Activated T-helper 17 cell treated with anti-CD3 and anti-CD28 coated beads, Interleukin-2, amount 50 U/mL, for 72 hours (primary cell): ENCODE results near the gene LRSAM1. TPM values are rescaled to one million over a fixed set of nuclear protein-coding genes. Genes with fewer than 3 reads are reported as not detected.
A peak's percentile ranks its signal among the peaks of the same experiment; 100 is the strongest.

Experiments
- ATAC-seq: fragments of 150-1000 bp; cut with Tn5 transposase; replicated peaks from 2 replicates; pipeline ENCODE4 v1.10.0; 2021; ENCODE audit warnings: mild to moderate bottlenecking, moderate library complexity
- H3K27ac Mint-ChIP-seq: one replicate; pipeline ENCODE4 v1.8.0; 2022; ENCODE audit warnings: mixed read lengths
- H3K27me3 Mint-ChIP-seq: one replicate; pipeline ENCODE4 v1.8.0; 2022; ENCODE audit warnings: mixed read lengths
- H3K36me3 Mint-ChIP-seq: one replicate; pipeline ENCODE4 v1.8.0; 2022; ENCODE audit warnings: low read depth, mild to moderate bottlenecking, mixed read lengths
- H3K4me1 Mint-ChIP-seq: one replicate; pipeline ENCODE4 v1.8.0; 2022; ENCODE audit warnings: mixed read lengths
- H3K4me3 Mint-ChIP-seq: one replicate; pipeline ENCODE4 v1.8.0; 2022; ENCODE audit warnings: mild to moderate bottlenecking, mixed read lengths
- H3K9me3 Mint-ChIP-seq: one replicate; pipeline ENCODE4 v1.8.0; 2022; ENCODE audit warnings: mixed read lengths
- total RNA-seq, 2 donors: library from RNA; stranded (reverse); gene quantifications; one replicate each; pipeline ENCODE4 v1.2.3, GENCODE V29; 2022

The LRSAM1 gene
- total RNA-seq, 2 donors from 2014 or later: 22.0 to 33.5 TPM

DNA sequence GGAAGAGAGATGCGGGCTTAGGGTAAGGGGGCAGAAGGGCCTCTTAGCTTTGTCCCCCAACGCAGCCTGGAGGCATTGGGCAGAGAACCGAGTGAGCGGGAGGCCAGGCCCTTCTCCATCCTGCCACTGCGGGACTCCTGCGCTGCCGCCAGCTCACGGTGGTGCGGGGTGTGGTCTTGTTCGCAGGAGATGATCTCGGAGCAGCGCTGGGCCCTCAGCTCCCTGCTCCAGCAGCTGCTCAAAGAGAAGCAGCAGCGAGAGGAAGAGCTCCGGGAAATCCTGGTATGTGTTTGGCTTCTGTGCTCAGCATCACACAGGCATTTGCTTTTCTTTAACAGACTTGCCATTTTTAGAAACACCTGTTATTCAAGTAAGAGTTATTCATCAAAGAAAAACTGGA, 41.3 kb downstream of the LRSAM1 start:
- Mint-ChIP-seq H3K36me3 (peaks cover 50% of the 10 kb centered on the region), H3K4me1 (no peaks in the 10 kb centered on the region), H3K9me3 (no peaks in the 10 kb centered on the region), H3K27me3 (no peaks in the 10 kb centered on the region), H3K4me3 (no peak overlapping the region), H3K27ac (no peak overlapping the region)
- no peak for ATAC-seq

GRCh38 chr9:127493592-127494303, 42.4 kb downstream of the LRSAM1 start:
- no peaks in the 10 kb centered on the region for H3K27me3 Mint-ChIP-seq
- peaks cover 42% of the 10 kb centered on the region for H3K36me3 Mint-ChIP-seq
- H3K9me3 Mint-ChIP-seq: no peaks in the 10 kb centered on the region
- H3K4me1 Mint-ChIP-seq: no peaks in the 10 kb centered on the region
- H3K4me3 Mint-ChIP-seq: no peak overlapping the region
- ATAC-seq: no peak
- H3K27ac Mint-ChIP-seq: no peak overlapping the region

- peaks cover 36% of the 10 kb centered on the region for H3K36me3 Mint-ChIP-seq
- no peaks in the 10 kb centered on the region for H3K4me1 Mint-ChIP-seq
- ATAC-seq: no peak
- no peaks in the 10 kb centered on the region for H3K27me3 Mint-ChIP-seq
- no peaks in the 10 kb centered on the region for H3K9me3 Mint-ChIP-seq
- no peak overlapping the region for H3K4me3 Mint-ChIP-seq
- no peak overlapping the region for H3K27ac Mint-ChIP-seq
Measured at GRCh38 chr9:127494304-127494702, 43.0 kb downstream of the LRSAM1 start.

GRCh38 chr9:127495884-127496555, 44.7 kb downstream of the LRSAM1 start:
- no peak overlapping the region for H3K27ac Mint-ChIP-seq
- H3K4me1 Mint-ChIP-seq: no peaks in the 10 kb centered on the region
- ATAC-seq: no peak
- no peak overlapping the region for H3K4me3 Mint-ChIP-seq
- peaks cover 23% of the 10 kb centered on the region for H3K36me3 Mint-ChIP-seq
- H3K9me3 Mint-ChIP-seq: no peaks in the 10 kb centered on the region
- no peaks in the 10 kb centered on the region for H3K27me3 Mint-ChIP-seq

GRCh38 chr9:127496974-127497373, 45.7 kb downstream of the LRSAM1 start:
- Mint-ChIP-seq H3K27me3 (no peaks in the 10 kb centered on the region), H3K36me3 (peaks cover 21% of the 10 kb centered on the region), H3K9me3 (no peaks in the 10 kb centered on the region), H3K4me3 (no peak overlapping the region), H3K4me1 (no peaks in the 10 kb centered on the region), H3K27ac (no peak overlapping the region)
- no peak for ATAC-seq

GRCh38 chr9:127497656-127498290, 46.5 kb downstream of the LRSAM1 start:
- Mint-ChIP-seq H3K4me1 (no peaks in the 10 kb centered on the region), H3K36me3 (peaks cover 21% of the 10 kb centered on the region), H3K9me3 (no peaks in the 10 kb centered on the region), H3K27me3 (no peaks in the 10 kb centered on the region), H3K4me3 (no peak overlapping the region), H3K27ac (peak overlapping the region; percentile 41)
- no peak for ATAC-seq

GRCh38 chr9:127498298-127498697, 47.0 kb downstream of the LRSAM1 start:
- ATAC-seq: no peak
- Mint-ChIP-seq H3K4me1 (no peaks in the 10 kb centered on the region), H3K27me3 (no peaks in the 10 kb centered on the region), H3K27ac (no peak overlapping the region), H3K9me3 (no peaks in the 10 kb centered on the region), H3K36me3 (peaks cover 16% of the 10 kb centered on the region), H3K4me3 (no peak overlapping the region)

GRCh38 chr9:127500399-127500798, 49.1 kb downstream of the LRSAM1 start:
- no peak overlapping the region for H3K4me3 Mint-ChIP-seq
- peaks cover 12% of the 10 kb centered on the region for H3K36me3 Mint-ChIP-seq
- no peak overlapping the region for H3K27ac Mint-ChIP-seq
- H3K27me3 Mint-ChIP-seq: no peaks in the 10 kb centered on the region
- H3K9me3 Mint-ChIP-seq: no peaks in the 10 kb centered on the region
- no peak for ATAC-seq
- H3K4me1 Mint-ChIP-seq: no peaks in the 10 kb centered on the region

- Mint-ChIP-seq H3K27ac (no peak overlapping the region), H3K4me3 (no peak overlapping the region), H3K9me3 (no peaks in the 10 kb centered on the region), H3K36me3 (peaks cover 8% of the 10 kb centered on the region), H3K4me1 (no peaks in the 10 kb centered on the region), H3K27me3 (no peaks in the 10 kb centered on the region)
- no peak for ATAC-seq
Measured at GRCh38 chr9:127500862-127501261, 49.6 kb downstream of the LRSAM1 start.

- H3K4me3 Mint-ChIP-seq: no peak overlapping the region
- H3K4me1 Mint-ChIP-seq: no peaks in the 10 kb centered on the region
- no peaks in the 10 kb centered on the region for H3K9me3 Mint-ChIP-seq
Measured at GRCh38 chr9:127501821-127502343, 50.6 kb downstream of the LRSAM1 start.

GRCh38 chr9:127502706-127503378, 51.5 kb downstream of the LRSAM1 start:
- no peaks in the 10 kb centered on the region for H3K36me3 Mint-ChIP-seq
- ATAC-seq: no peak
- H3K27me3 Mint-ChIP-seq: no peaks in the 10 kb centered on the region
- no peaks in the 10 kb centered on the region for H3K9me3 Mint-ChIP-seq
- no peak overlapping the region for H3K4me3 Mint-ChIP-seq
- no peaks in the 10 kb centered on the region for H3K4me1 Mint-ChIP-seq
- H3K27ac Mint-ChIP-seq: no peak overlapping the region

More at GRCh38 chr9:127501821-127502343, 50.6 kb downstream of the LRSAM1 start:
- Mint-ChIP-seq H3K36me3 (no peaks in the 10 kb centered on the region), H3K27ac (no peak overlapping the region), H3K27me3 (no peaks in the 10 kb centered on the region)
- ATAC-seq: no peak

DNA sequence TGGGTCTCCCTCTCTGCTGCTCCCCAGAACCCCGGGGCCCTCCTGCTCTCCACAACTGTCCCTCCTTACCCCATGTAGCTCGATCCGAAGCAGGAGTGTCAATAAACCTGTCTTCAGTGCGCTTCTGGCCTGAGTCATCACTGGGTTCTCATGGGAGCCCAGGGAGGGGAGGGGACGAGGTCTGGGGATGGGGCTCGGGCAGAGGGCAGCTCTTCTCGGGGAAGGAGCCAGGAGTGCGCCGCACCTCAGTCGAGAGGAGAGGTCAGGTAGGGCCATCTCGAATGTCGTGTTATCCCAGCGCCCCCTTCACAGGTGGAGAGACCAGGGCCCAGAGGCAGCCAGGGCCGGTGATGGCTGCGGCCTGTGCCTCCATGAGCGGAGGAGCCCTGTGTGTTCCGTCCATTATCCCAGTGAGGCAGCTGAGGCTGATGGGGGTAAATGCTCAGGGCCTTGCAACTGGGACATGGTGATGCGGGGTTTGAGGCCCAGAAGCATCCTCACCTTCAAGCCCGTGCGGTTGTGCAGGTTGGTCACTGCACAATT, 52.1 kb downstream of the LRSAM1 start:
- Mint-ChIP-seq H3K4me3 (no peak overlapping the region), H3K27me3 (no peaks in the 10 kb centered on the region), H3K9me3 (no peaks in the 10 kb centered on the region), H3K27ac (no peak overlapping the region), H3K36me3 (peaks cover 2% of the 10 kb centered on the region), H3K4me1 (no peaks in the 10 kb centered on the region)
- ATAC-seq: peak; percentile 2

- H3K36me3 Mint-ChIP-seq: peaks cover 4% of the 10 kb centered on the region
- no peaks in the 10 kb centered on the region for H3K9me3 Mint-ChIP-seq
- H3K4me3 Mint-ChIP-seq: no peak overlapping the region
- no peaks in the 10 kb centered on the region for H3K27me3 Mint-ChIP-seq
- peak; percentile 85 for ATAC-seq
- no peak overlapping the region for H3K27ac Mint-ChIP-seq
- H3K4me1 Mint-ChIP-seq: no peaks in the 10 kb centered on the region
Measured at GRCh38 chr9:127503947-127504886, 52.9 kb downstream of the LRSAM1 start.
